Progenitor cell of endocrine pancreas (in vitro differentiated cells): ENCODE results near the gene GOLGA6L10. TPM values are rescaled to one million over a fixed set of nuclear protein-coding genes. Genes with fewer than 3 reads are reported as not detected.
"Not testable (repeated sequence)": the region's sequence is repeated elsewhere in the genome, so short reads cannot be mapped to it uniquely, and the experiment has no call there.

Experiments
- DNase-seq: peaks from one replicate; pipeline ENCODE4 v3.0.0; 2021; ENCODE audit warnings: low spot score; ENCODE audit not compliant: unreplicated experiment
- H3K27ac Mint-ChIP-seq: 2 replicates; pipeline ENCODE4 v1.8.0; 2021; ENCODE audit warnings: mild to moderate bottlenecking, moderate library complexity, mixed read lengths
- H3K27me3 Mint-ChIP-seq: 2 replicates; pipeline ENCODE4 v1.8.0; 2021; ENCODE audit warnings: mixed read lengths
- H3K36me3 Mint-ChIP-seq: 2 replicates; pipeline ENCODE4 v1.8.0; 2022; ENCODE audit warnings: mixed read lengths; ENCODE audit not compliant: insufficient read depth
- H3K4me1 Mint-ChIP-seq: 2 replicates; pipeline ENCODE4 v1.8.0; 2021; ENCODE audit warnings: low read depth, mixed read lengths
- H3K4me3 Mint-ChIP-seq: 2 replicates; pipeline ENCODE4 v1.8.0; 2021; ENCODE audit warnings: low read depth, mild to moderate bottlenecking, moderate library complexity, mixed read lengths
- H3K9me3 Mint-ChIP-seq: 2 replicates; pipeline ENCODE4 v1.8.0; 2021; ENCODE audit warnings: low read depth, mixed read lengths
- CTCF ChIP-seq: fragments of 200-600 bp; sonication (generic); IDR thresholded peaks from one replicate; pipeline ENCODE4 v1.5.0; 2021; ENCODE audit warnings: antibody characterized with exemption, mild to moderate bottlenecking; ENCODE audit not compliant: unreplicated experiment
- total RNA-seq: library from RNA; stranded (reverse); gene quantifications from 2 replicates; pipeline ENCODE4 v1.2.1, GENCODE V29; 2021

Gene GOLGA6L10
- total RNA-seq, 1 donor from 2014 or later = 8.7 TPM

DNA sequence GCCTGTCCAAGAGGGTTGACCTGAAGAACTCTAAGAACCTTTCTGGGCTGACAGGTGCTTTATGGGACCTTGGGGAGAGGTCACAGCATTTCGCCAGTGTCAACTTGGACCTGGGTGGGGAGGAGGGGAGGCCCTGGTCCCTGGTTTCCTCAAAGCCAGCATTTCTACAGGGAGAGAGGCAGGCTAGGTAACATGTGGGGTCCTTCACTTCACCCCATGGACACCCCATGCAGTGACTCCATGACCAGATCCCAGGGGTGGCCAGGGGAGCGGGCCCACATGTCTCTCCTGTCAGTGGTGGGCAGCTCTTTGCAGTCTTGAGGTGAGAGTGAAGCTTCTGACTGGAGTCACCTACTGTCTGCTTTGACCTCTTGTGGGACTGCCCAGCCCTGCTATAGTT is 35.8 kb downstream of the GOLGA6L10 start:
- H3K36me3 Mint-ChIP-seq = no peaks in the 10 kb centered on the region
- no peak for TF ChIP-seq CTCF
- no peaks in the 10 kb centered on the region for H3K27me3 Mint-ChIP-seq
- H3K4me1 Mint-ChIP-seq = no peaks in the 10 kb centered on the region
- H3K9me3 Mint-ChIP-seq = peaks cover 3% of the 10 kb centered on the region
- no peak for DNase-seq
- no peak overlapping the region for H3K27ac Mint-ChIP-seq
- no peak overlapping the region for H3K4me3 Mint-ChIP-seq

GRCh38 chr15:82312586-82313349 is 36.5 kb downstream of the GOLGA6L10 start:
- H3K27ac Mint-ChIP-seq = no peak overlapping the region
- no peaks in the 10 kb centered on the region for H3K36me3 Mint-ChIP-seq
- DNase-seq = no peak
- H3K4me1 Mint-ChIP-seq = no peaks in the 10 kb centered on the region
- H3K9me3 Mint-ChIP-seq = peaks cover 3% of the 10 kb centered on the region
- no peak overlapping the region for H3K4me3 Mint-ChIP-seq
- no peak for TF ChIP-seq CTCF
- no peaks in the 10 kb centered on the region for H3K27me3 Mint-ChIP-seq

DNA sequence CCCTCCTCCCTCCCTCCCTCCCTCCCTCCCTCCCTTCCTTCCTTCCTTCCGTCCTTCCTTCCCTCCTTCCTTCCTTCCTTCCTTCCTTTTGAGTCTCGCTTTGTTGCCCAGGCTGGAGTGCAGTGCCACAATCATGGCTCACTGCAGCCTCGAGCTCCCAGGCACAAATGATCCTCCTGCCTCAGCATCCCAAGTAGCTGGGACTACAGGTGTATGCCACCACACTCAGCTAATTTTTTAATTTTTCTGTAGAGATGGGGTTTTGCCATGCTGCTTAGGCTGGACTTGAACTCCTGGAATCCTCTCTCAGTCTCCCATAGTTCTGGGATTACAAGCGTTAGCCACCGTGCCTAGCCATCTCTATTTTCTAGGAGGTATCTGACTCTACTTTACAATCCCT is 38.0 kb downstream of the GOLGA6L10 start:
- H3K4me1 Mint-ChIP-seq, H3K9me3 Mint-ChIP-seq, H3K27ac Mint-ChIP-seq, H3K27me3 Mint-ChIP-seq, DNase-seq, H3K4me3 Mint-ChIP-seq, H3K36me3 Mint-ChIP-seq: not testable (repeated sequence)

GRCh38 chr15:82309802-82310201 is 39.5 kb downstream of the GOLGA6L10 start:
- H3K27ac Mint-ChIP-seq = no peak overlapping the region

DNA sequence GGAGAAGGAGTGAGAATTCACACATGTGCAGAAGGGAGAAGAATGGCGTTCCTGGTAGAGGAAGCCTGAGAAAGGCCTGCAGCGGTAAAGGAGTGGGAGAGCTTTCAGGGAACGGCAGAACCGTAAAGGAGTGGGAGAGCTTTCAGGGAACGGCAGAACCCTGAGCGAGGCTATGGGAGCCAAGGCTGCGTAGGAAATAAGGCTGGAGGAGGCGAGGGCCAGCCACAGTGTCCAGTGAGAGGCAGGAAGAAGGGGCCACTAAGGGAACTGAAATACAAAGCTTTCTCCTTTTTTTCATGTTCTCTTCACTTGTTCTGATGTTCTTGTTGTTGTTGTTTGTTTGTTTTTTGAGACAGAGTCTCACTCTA is 41.6 kb downstream of the GOLGA6L10 start:
- Mint-ChIP-seq H3K4me3 (no peak overlapping the region), H3K9me3 (peaks cover 3% of the 10 kb centered on the region), H3K4me1 (peaks cover 2% of the 10 kb centered on the region), H3K36me3 (no peaks in the 10 kb centered on the region), H3K27ac (no peak overlapping the region), H3K27me3 (peaks cover 7% of the 10 kb centered on the region)
- DNase-seq = no peak
- no peak for TF ChIP-seq CTCF

More at GRCh38 chr15:82309802-82310201, 39.5 kb downstream of the GOLGA6L10 start:
- peaks cover 4% of the 10 kb centered on the region for H3K27me3 Mint-ChIP-seq
- H3K36me3 Mint-ChIP-seq = no peaks in the 10 kb centered on the region
- H3K4me1 Mint-ChIP-seq = peaks cover 2% of the 10 kb centered on the region
- DNase-seq = no peak
- peaks cover 3% of the 10 kb centered on the region for H3K9me3 Mint-ChIP-seq
- H3K4me3 Mint-ChIP-seq = no peak overlapping the region
- TF ChIP-seq CTCF = no peak
